T1000 (cell line): Measurements from ENCODE around the gene STXBP2.
A peak's percentile ranks its signal among the peaks of the same experiment; 100 is the strongest.

ENCODE experiments used
- DNase-seq: peaks from one replicate; lab custom pipeline; 2025; ENCODE audit warnings: mixed read lengths; lab: John Stamatoyannopoulos, UW

Gene STXBP2

GRCh38 chr19:7636691-7637373 lies at the start of gene STXBP2:
STXBP2 (plus strand) TSS chr19:7637110; CDS start chr19:7637150, 40 bp downstream.
- peak; percentile 15 for DNase-seq

GRCh38 chr19:7589822-7590221 lies 47.1 kb upstream of the STXBP2 start:
- no peak for DNase-seq

DNA sequence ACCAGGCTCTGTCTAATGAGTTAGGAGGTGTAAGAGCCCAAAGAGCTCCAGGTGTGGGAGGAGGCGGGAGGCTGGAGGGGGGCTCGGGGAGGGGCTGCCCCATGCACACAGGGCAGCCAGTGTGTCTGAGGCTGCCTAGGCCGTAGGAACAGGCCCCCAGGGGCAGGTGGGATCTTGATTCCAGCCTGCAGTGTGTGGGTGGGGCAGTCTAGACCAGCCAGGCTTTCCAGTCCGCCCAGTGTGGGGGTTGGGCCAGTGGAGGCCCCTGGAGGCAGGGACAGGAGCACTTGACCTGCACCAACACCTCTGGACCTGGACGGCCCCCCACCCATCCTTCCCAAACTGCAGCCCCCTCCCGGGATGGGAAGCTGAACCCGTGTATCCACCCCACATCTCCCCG lies 46.7 kb upstream of the STXBP2 start:
- DNase-seq = no peak

DNA sequence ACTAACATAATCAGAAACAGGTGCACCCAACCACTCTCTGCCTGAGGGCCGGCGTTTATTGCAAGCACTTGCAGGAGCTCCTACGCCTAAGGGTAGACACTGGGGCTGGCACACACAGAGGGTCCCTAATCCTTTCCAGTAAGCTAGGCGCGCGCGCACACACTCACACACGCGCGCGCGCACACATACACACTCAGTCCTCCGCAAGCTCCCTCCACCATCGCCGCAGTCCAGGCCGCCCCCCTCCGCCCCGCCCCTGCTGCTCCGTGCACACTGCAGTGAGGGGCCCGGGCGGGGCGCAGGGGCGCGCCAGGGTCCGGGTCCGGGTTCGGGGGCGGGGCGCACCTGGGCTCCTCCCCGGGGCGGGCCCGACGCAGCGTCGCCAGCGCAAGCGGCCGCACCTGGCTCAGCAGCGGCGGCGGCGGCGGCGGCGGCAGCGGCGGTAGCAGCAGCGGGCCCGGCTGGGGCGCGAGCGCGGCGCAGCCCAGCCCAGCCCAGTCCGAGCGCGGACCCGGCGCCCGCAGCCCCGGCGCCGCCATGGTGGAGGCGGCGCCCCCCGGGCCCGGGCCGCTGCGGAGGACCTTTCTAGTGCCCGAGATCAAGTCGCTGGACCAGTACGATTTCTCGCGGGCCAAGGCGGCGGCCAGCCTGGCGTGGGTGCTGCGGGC lies 41.3 kb upstream of the STXBP2 start, which contains the start of gene CAMSAP3:
Gene CAMSAP3, plus strand, starts transcription at position 398 of the 668 bp plus-strand sequence. Its CDS starts 140 bp downstream, at position 538.
- DNase-seq = no peak

DNA sequence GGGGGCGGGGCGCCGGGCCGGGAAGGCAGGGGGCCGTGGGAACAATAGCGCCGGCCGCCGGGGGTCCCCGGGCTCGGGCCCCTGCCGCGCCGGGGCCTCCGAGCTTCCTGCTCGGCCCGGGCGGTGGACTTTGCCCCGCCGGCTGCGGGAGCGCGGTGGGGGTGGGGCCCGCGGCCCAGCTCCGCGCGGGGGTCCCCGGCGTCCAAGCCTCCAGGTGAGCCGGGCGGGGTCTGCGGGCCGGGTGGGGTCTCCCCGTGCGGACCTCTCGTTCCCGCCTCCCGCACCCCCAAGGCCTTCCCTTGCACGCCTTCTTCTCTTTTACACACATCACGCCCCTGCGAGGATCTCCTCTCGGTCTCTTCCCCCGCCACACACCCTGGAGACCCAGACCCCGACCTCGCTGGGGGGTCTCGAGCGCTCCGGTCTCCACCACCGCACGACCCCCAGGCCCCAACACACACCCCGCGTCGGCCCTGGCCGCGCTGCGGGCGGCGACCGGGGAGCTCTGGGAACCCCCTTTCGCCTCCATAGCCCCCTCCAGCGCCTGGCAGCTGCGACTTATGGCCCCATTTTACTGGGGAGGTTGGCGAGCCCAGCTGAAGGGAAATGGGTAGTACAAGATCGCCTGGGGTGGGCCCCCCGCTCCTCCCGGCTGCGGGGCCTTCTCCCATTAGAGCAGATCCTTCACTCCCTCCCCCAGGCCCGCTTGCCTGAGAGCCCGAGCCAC lies 40.5 kb upstream of the STXBP2 start:
- no peak for DNase-seq

- no peak for DNase-seq
These were observed 39.2 kb upstream of the STXBP2 start for GRCh38 chr19:7597689-7598088.

GRCh38 chr19:7598180-7598579 lies 38.7 kb upstream of the STXBP2 start:
- DNase-seq = no peak

GRCh38 chr19:7600721-7601120 lies 36.2 kb upstream of the STXBP2 start:
- DNase-seq = no peak

GRCh38 chr19:7602240-7602934 lies 34.5 kb upstream of the STXBP2 start:
- no peak for DNase-seq

GRCh38 chr19:7602935-7603497 lies 33.9 kb upstream of the STXBP2 start:
- DNase-seq = no peak

DNA sequence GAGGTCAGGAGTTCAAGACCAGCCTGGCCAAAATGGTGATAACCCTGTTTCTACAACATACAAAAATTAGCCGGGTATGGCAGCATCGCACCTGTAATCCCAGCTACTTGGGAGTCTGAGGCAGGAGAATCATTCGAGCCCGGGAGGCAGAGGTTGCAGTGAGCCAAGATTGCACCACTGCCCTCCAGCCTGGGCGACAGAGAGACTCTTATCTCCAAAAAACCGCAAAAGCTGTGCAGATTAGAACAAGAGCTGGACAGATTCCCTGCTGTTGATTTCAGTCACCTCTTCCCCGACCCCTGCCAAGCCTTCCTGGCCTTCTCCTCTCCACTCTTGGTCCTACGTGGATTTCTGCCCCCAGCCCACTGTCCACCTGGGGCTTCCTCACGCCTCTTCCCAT lies 33.0 kb upstream of the STXBP2 start:
- DNase-seq = no peak

- no peak for DNase-seq
These were observed 31.3 kb upstream of the STXBP2 start for GRCh38 chr19:7605490-7606222.

- no peak for DNase-seq
These were observed 30.6 kb upstream of the STXBP2 start for GRCh38 chr19:7606289-7606688.

GRCh38 chr19:7607212-7607873 lies 29.6 kb upstream of the STXBP2 start:
- no peak for DNase-seq

DNA sequence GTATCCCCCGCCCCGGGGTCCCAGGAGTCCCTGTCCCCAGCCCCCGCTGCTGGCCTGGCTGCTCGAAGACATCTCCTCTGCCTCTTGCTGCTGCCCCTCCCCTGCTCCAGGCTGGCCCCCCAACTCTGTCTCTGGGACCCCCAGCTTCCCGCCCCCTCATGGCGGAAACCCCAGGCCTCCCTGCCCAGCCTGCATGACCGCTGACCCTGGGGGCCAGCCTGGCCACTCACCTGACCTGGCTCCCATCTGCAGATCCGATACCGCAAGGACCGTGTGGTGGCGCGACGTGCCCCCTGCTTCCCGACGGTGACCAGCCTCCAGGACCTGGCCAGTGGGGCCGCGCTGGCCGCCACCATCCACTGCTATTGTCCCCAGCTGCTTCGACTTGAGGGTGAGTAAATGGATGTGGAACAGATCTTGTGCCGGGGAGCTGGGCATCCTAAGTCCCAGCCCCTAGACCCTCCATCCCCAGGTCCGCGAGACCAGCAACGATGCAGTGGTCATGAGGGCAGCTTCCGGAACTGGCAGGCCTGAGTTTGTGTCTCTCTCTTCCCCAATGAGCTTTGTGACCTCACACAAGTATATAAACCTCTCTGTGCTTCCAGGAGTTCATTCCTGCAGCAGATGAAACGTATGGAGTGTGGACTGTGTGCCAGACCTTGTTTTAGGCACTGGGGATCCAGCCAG lies 28.9 kb upstream of the STXBP2 start:
- no peak for DNase-seq

GRCh38 chr19:7610491-7611240 lies 26.2 kb upstream of the STXBP2 start:
- no peak for DNase-seq

DNA sequence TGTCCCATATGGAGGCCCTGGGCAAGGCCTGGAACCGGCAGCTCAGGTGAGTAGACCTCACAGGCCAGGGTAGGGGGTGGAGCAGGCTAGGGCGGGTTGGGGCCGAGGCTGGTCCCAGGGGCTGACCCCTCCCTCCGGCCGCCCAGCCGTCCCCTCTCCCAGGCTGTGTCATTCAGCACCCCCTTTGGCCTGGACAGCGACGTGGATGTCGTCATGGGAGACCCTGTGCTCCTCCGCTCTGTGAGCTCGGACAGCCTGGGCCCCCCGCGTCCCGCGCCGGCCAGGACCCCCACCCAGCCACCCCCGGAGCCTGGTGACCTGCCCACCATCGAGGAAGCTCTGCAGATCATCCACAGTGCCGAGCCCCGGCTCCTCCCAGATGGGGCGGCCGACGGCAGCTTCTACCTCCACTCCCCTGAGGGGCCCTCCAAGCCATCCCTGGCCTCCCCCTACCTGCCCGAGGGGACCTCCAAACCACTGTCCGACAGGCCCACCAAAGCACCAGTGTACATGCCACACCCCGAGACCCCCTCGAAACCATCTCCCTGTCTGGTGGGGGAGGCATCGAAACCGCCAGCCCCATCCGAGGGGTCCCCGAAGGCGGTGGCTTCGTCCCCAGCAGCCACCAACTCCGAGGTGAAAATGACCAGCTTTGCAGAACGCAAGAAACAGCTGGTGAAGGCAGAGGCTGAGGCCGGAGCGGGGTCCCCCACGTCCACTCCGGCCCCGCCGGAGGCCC lies 25.2 kb upstream of the STXBP2 start:
- DNase-seq = no peak
